ENCODE data around the gene BCAS3.
"Not testable (repeated sequence)": the region's sequence is repeated elsewhere in the genome, so short reads cannot be mapped to it uniquely, and the experiment has no call there.

BCAS3 gene

GRCh38 chr17:60887614-60888028 is 210.0 kb downstream of the BCAS3 start:
- DNase-seq (ENCODE audit: low spot score): no peak

- DNase-seq (ENCODE audit: low spot score): no peak
These were observed 211.4 kb downstream of the BCAS3 start for GRCh38 chr17:60888812-60889709.

GRCh38 chr17:60891149-60891548 is 213.5 kb downstream of the BCAS3 start:
- no peak for DNase-seq (ENCODE audit: low spot score)

GRCh38 chr17:60893475-60893874 is 215.8 kb downstream of the BCAS3 start:
- DNase-seq (ENCODE audit: low spot score): no peak

GRCh38 chr17:60896996-60897395 is 219.3 kb downstream of the BCAS3 start:
- no peak for DNase-seq (ENCODE audit: low spot score)

GRCh38 chr17:60899115-60899514 is 221.5 kb downstream of the BCAS3 start:
- DNase-seq (ENCODE audit: low spot score): no peak

GRCh38 chr17:60900688-60901087 is 223.0 kb downstream of the BCAS3 start:
- DNase-seq (ENCODE audit: low spot score): no peak

GRCh38 chr17:60901242-60901641 is 223.6 kb downstream of the BCAS3 start:
- DNase-seq (ENCODE audit: low spot score): no peak

GRCh38 chr17:60901806-60902205 is 224.2 kb downstream of the BCAS3 start:
- no peak for DNase-seq (ENCODE audit: low spot score)

- DNase-seq (ENCODE audit: low spot score): no peak
These were observed 224.7 kb downstream of the BCAS3 start for GRCh38 chr17:60902399-60902798.

GRCh38 chr17:60904582-60904981 is 226.9 kb downstream of the BCAS3 start:
- DNase-seq (ENCODE audit: low spot score): no peak

- no peak for DNase-seq (ENCODE audit: low spot score)
These were observed 228.1 kb downstream of the BCAS3 start for GRCh38 chr17:60905709-60906108.

GRCh38 chr17:60908324-60908723 is 230.7 kb downstream of the BCAS3 start:
- no peak for DNase-seq (ENCODE audit: low spot score)

- DNase-seq (ENCODE audit: low spot score): no peak
These were observed 231.8 kb downstream of the BCAS3 start for GRCh38 chr17:60909405-60909804.

- no peak for DNase-seq (ENCODE audit: low spot score)
These were observed 232.8 kb downstream of the BCAS3 start for GRCh38 chr17:60910415-60910814.

GRCh38 chr17:60914078-60914477 is 236.4 kb downstream of the BCAS3 start:
- DNase-seq (ENCODE audit: low spot score): no peak

- no peak for DNase-seq (ENCODE audit: low spot score)
These were observed 238.4 kb downstream of the BCAS3 start for GRCh38 chr17:60916043-60916442.

GRCh38 chr17:60920107-60920506 is 242.5 kb downstream of the BCAS3 start:
- no peak for DNase-seq (ENCODE audit: low spot score)

- DNase-seq (ENCODE audit: low spot score): no peak
These were observed 245.3 kb downstream of the BCAS3 start for GRCh38 chr17:60923000-60923399.

GRCh38 chr17:60926466-60927183 is 249.0 kb downstream of the BCAS3 start:
- no peak for DNase-seq (ENCODE audit: low spot score)

- DNase-seq (ENCODE audit: low spot score): no peak
These were observed 256.1 kb downstream of the BCAS3 start for GRCh38 chr17:60933739-60934138.

- no peak for DNase-seq (ENCODE audit: low spot score)
These were observed 257.1 kb downstream of the BCAS3 start for GRCh38 chr17:60934723-60935122.

GRCh38 chr17:60935991-60936390 is 258.3 kb downstream of the BCAS3 start:
- not testable (repeated sequence) for DNase-seq (ENCODE audit: low spot score)

Data from hematopoietic multipotent progenitor cell treated with erythropoietin and hydrocortisone succinate and interleukin-3 and kit ligand, for 15 days (in vitro differentiated cells).